Karpas-422 (cell line): ENCODE data around the gene MRPL20. TPM values are rescaled to one million over a fixed set of nuclear protein-coding genes. Genes with fewer than 3 reads are reported as not detected.
"Not testable (repeated sequence)": the region's sequence is repeated elsewhere in the genome, so short reads cannot be mapped to it uniquely, and the experiment has no call there.

Source experiments
- DNase-seq: peaks from one replicate; pipeline ENCODE4 v3.0.0-alpha.2; 2015
- H2AFZ ChIP-seq: fragments of 200-600 bp; sonication (generic); 2 replicates; pipeline ENCODE4 v1.6.1; 2014; ENCODE audit warnings: antibody characterized with exemption, low read length, mixed read lengths
- H3K27ac ChIP-seq: fragments of 200-600 bp; sonication (generic); 2 replicates; pipeline ENCODE4 v1.5.1; 2014; ENCODE audit warnings: mild to moderate bottlenecking, low read length, moderate library complexity
- H3K27me3 ChIP-seq: fragments of 200-600 bp; sonication (generic); 2 replicates; pipeline ENCODE4 v1.6.1; 2014; ENCODE audit warnings: low read length, mixed read lengths
- H3K36me3 ChIP-seq: fragments of 200-600 bp; sonication (generic); 2 replicates; pipeline ENCODE4 v1.6.1; 2014; ENCODE audit warnings: low read length, mixed read lengths; ENCODE audit not compliant: insufficient read depth
- H3K4me1 ChIP-seq: fragments of 200-600 bp; sonication (generic); 2 replicates; pipeline ENCODE4 v1.6.1; 2014; ENCODE audit warnings: mild to moderate bottlenecking, low read length, mixed read lengths
- H3K4me2 ChIP-seq: fragments of 200-600 bp; sonication (generic); 2 replicates; pipeline ENCODE4 v1.6.1; 2014; ENCODE audit warnings: low read length, low read depth, mild to moderate bottlenecking; ENCODE audit not compliant: poor library complexity, severe bottlenecking
- H3K4me3 ChIP-seq: fragments of 200-600 bp; sonication (generic); 2 replicates; pipeline ENCODE4 v1.5.1; 2014; ENCODE audit warnings: mild to moderate bottlenecking, antibody characterized with exemption, low read length, mixed read lengths
- H3K79me2 ChIP-seq: fragments of 200-600 bp; sonication (generic); 2 replicates; pipeline ENCODE4 v1.6.1; 2014; ENCODE audit warnings: mild to moderate bottlenecking, low read length, mixed read lengths
- H3K9ac ChIP-seq: fragments of 200-600 bp; sonication (generic); 2 replicates; pipeline ENCODE4 v1.6.0; 2014; ENCODE audit warnings: low read length
- H3K9me2 ChIP-seq: fragments of 200-600 bp; sonication (generic), shearing (Covaris generic); replicated peaks from 2 replicates; pipeline ENCODE4 v1.6.0; 2014; ENCODE audit warnings: mild to moderate bottlenecking, low read length, moderate library complexity; ENCODE audit not compliant: insufficient read depth
- H3K9me3 ChIP-seq: fragments of 300-700, 200-600 bp; sonication (generic); 2 replicates; pipeline ENCODE4 v1.6.1; 2014; ENCODE audit warnings: low read length, mixed read lengths
- H4K20me1 ChIP-seq: fragments of 200-600 bp; sonication (generic); 2 replicates; pipeline ENCODE4 v1.6.1; 2014; ENCODE audit warnings: mild to moderate bottlenecking, antibody characterized with exemption, low read length, low read depth; ENCODE audit not compliant: insufficient read depth
- total RNA-seq: library from RNA; depleted of rRNA; stranded (reverse); fragments of >200 nt; shearing (Covaris generic); gene quantifications from 2 replicates; pipeline ENCODE4 v1.2.3, GENCODE V29; 2014; ENCODE audit warnings: low replicate concordance

The MRPL20 gene
- total RNA-seq, 1 experiment from 2014 or later = 136 TPM

GRCh38 chr1:1419813-1420653 is 12.9 kb upstream of the MRPL20 start:
- no peak overlapping the region for H3K4me2 ChIP-seq
- no peaks in the 10 kb centered on the region for H3K27me3 ChIP-seq
- H3K27ac ChIP-seq = no peak overlapping the region
- H3K4me1 ChIP-seq = no peaks in the 10 kb centered on the region
- no peak overlapping the region for H3K4me3 ChIP-seq
- no peak overlapping the region for H3K9ac ChIP-seq
- H4K20me1 ChIP-seq = no peaks in the 10 kb centered on the region
- H3K36me3 ChIP-seq = no peaks in the 10 kb centered on the region
- no peaks in the 10 kb centered on the region for H3K79me2 ChIP-seq
- no peaks in the 10 kb centered on the region for H3K9me2 ChIP-seq
- no peak overlapping the region for H2AFZ ChIP-seq
- no peak for DNase-seq
- no peaks in the 10 kb centered on the region for H3K9me3 ChIP-seq

GRCh38 chr1:1419363-1419812 is 12.3 kb upstream of the MRPL20 start:
- H3K9me2 ChIP-seq = no peaks in the 10 kb centered on the region
- no peak for DNase-seq
- H3K4me3 ChIP-seq = no peak overlapping the region
- H2AFZ ChIP-seq = no peak overlapping the region
- no peaks in the 10 kb centered on the region for H3K9me3 ChIP-seq
- H3K4me1 ChIP-seq = no peaks in the 10 kb centered on the region
- no peak overlapping the region for H3K9ac ChIP-seq
- no peak overlapping the region for H3K4me2 ChIP-seq
- H3K27ac ChIP-seq = no peak overlapping the region
- no peaks in the 10 kb centered on the region for H3K27me3 ChIP-seq
- H3K36me3 ChIP-seq = no peaks in the 10 kb centered on the region
- H4K20me1 ChIP-seq = no peaks in the 10 kb centered on the region
- no peaks in the 10 kb centered on the region for H3K79me2 ChIP-seq

GRCh38 chr1:1418464-1419362 is 11.6 kb upstream of the MRPL20 start:
- Histone ChIP-seq H3K4me1 (no peaks in the 10 kb centered on the region), H3K9me2 (no peaks in the 10 kb centered on the region), H4K20me1 (no peaks in the 10 kb centered on the region), H3K27me3 (no peaks in the 10 kb centered on the region), H3K27ac (no peak overlapping the region), H3K4me3 (no peak overlapping the region), H2AFZ (no peak overlapping the region), H3K4me2 (no peak overlapping the region), H3K9ac (no peak overlapping the region), H3K79me2 (no peaks in the 10 kb centered on the region), H3K9me3 (no peaks in the 10 kb centered on the region), H3K36me3 (no peaks in the 10 kb centered on the region)
- no peak for DNase-seq

- H3K36me3 ChIP-seq, H3K4me2 ChIP-seq, H3K27ac ChIP-seq, H3K79me2 ChIP-seq, H4K20me1 ChIP-seq, H3K4me1 ChIP-seq, H3K9ac ChIP-seq, H3K9me3 ChIP-seq, H3K4me3 ChIP-seq, H3K27me3 ChIP-seq, H2AFZ ChIP-seq, H3K9me2 ChIP-seq, DNase-seq: not testable (repeated sequence)
Observed at GRCh38 chr1:1417825-1418463, 10.9 kb upstream of the MRPL20 start.

- not testable (repeated sequence) for H3K4me1 ChIP-seq, H3K27ac ChIP-seq, H3K4me2 ChIP-seq, H2AFZ ChIP-seq, H3K4me3 ChIP-seq, H3K27me3 ChIP-seq, H3K9ac ChIP-seq, H3K79me2 ChIP-seq, DNase-seq, H3K9me2 ChIP-seq, H3K9me3 ChIP-seq, H4K20me1 ChIP-seq, H3K36me3 ChIP-seq
Observed at GRCh38 chr1:1417396-1417795, 10.3 kb upstream of the MRPL20 start.

GRCh38 chr1:1415751-1416150 is 8.7 kb upstream of the MRPL20 start:
- H2AFZ ChIP-seq = no peak overlapping the region

GRCh38 chr1:1412311-1412902 is 5.3 kb upstream of the MRPL20 start:
- not testable (repeated sequence) for H3K9me2 ChIP-seq, H3K4me2 ChIP-seq, H3K36me3 ChIP-seq, H2AFZ ChIP-seq, H3K4me3 ChIP-seq, H3K9me3 ChIP-seq, H3K27ac ChIP-seq, H3K27me3 ChIP-seq, DNase-seq, H3K4me1 ChIP-seq, H3K9ac ChIP-seq
- peaks cover 17% of the 10 kb centered on the region; the same call in 1 of the 2 replicates for H4K20me1 ChIP-seq
- H3K79me2 ChIP-seq = peaks cover 17% of the 10 kb centered on the region

More at GRCh38 chr1:1415751-1416150, 8.7 kb upstream of the MRPL20 start:
- Histone ChIP-seq H3K9me3 (no peaks in the 10 kb centered on the region), H3K4me2 (no peak overlapping the region), H4K20me1 (no peaks in the 10 kb centered on the region), H3K36me3 (no peaks in the 10 kb centered on the region), H3K79me2 (no peaks in the 10 kb centered on the region), H3K4me1 (no peaks in the 10 kb centered on the region), H3K9me2 (no peaks in the 10 kb centered on the region), H3K9ac (no peak overlapping the region), H3K4me3 (no peak overlapping the region), H3K27ac (no peak overlapping the region), H3K27me3 (no peaks in the 10 kb centered on the region)
- DNase-seq = no peak
